ENCODE data around the gene ERN1.
A peak's percentile ranks its signal among the peaks of the same experiment; 100 is the strongest.
"Not testable (repeated sequence)": the region's sequence is repeated elsewhere in the genome, so short reads cannot be mapped to it uniquely, and the experiment has no call there.

The ERN1 gene

GRCh38 chr17:64036198-64036922 lies 93.6 kb downstream of the ERN1 start:
- WGBS, result 83% methylated on average over 14 of the region's 14 CpGs
- no peak overlapping the region for H3K27ac ChIP-seq (ENCODE audit: low read depth, low read length)
- H3K9ac ChIP-seq (ENCODE audit: low read depth, low read length), result no peak overlapping the region

GRCh38 chr17:64032081-64032480 lies 97.9 kb downstream of the ERN1 start:
- Histone ChIP-seq H3K27me3 (ENCODE audit: insufficient read depth, low read length) (0 out of 2 replicates have a peak, but pooled peaks cover under 1% of the 10 kb centered on the region), H3K4me3 (ENCODE audit: low read length) (no peak overlapping the region), H3K36me3 (ENCODE audit: insufficient read depth, low read length) (no peaks in the 10 kb centered on the region), H3K4me1 (ENCODE audit: insufficient read depth, low read length) (no peaks in the 10 kb centered on the region), H3K9me3 (ENCODE audit: insufficient read depth, low read depth, low read length) (no peaks in the 10 kb centered on the region), H3K27ac (ENCODE audit: low read depth, low read length) (no peak overlapping the region), H3K9ac (ENCODE audit: low read depth, low read length) (no peak overlapping the region)
- 88% methylated on average over 4 of the region's 4 CpGs for WGBS

More at GRCh38 chr17:64036198-64036922, 93.6 kb downstream of the ERN1 start:
- H3K27me3 ChIP-seq (ENCODE audit: insufficient read depth, low read length), result no peaks in the 10 kb centered on the region
- H3K36me3 ChIP-seq (ENCODE audit: insufficient read depth, low read length), result no peaks in the 10 kb centered on the region
- no peaks in the 10 kb centered on the region for H3K4me1 ChIP-seq (ENCODE audit: insufficient read depth, low read length)
- H3K4me3 ChIP-seq (ENCODE audit: low read length), result no peak overlapping the region
- H3K9me3 ChIP-seq (ENCODE audit: insufficient read depth, low read depth, low read length), result no peaks in the 10 kb centered on the region

- Histone ChIP-seq H3K9me3 (ENCODE audit: insufficient read depth, low read depth, low read length) (no peaks in the 10 kb centered on the region), H3K4me3 (ENCODE audit: low read length) (no peak overlapping the region), H3K27me3 (ENCODE audit: insufficient read depth, low read length) (peaks cover 7% of the 10 kb centered on the region; the same call in 1 of the 2 replicates), H3K27ac (ENCODE audit: low read depth, low read length) (no peak overlapping the region), H3K36me3 (ENCODE audit: insufficient read depth, low read length) (no peaks in the 10 kb centered on the region), H3K4me1 (ENCODE audit: insufficient read depth, low read length) (no peaks in the 10 kb centered on the region), H3K9ac (ENCODE audit: low read depth, low read length) (no peak overlapping the region)
- 39% methylated on average over 2 of the region's 3 CpGs for WGBS
Observed at GRCh38 chr17:64028874-64029464, 101.0 kb downstream of the ERN1 start.

GRCh38 chr17:64025732-64026294 lies 104.1 kb downstream of the ERN1 start:
- H3K36me3 ChIP-seq (ENCODE audit: insufficient read depth, low read length), result no peaks in the 10 kb centered on the region
- H3K27ac ChIP-seq (ENCODE audit: low read depth, low read length), result no peak overlapping the region
- peaks cover 7% of the 10 kb centered on the region; the same call in 1 of the 2 replicates for H3K27me3 ChIP-seq (ENCODE audit: insufficient read depth, low read length)
- H3K9ac ChIP-seq (ENCODE audit: low read depth, low read length), result no peak overlapping the region
- no peak overlapping the region for H3K4me3 ChIP-seq (ENCODE audit: low read length)
- no peaks in the 10 kb centered on the region for H3K4me1 ChIP-seq (ENCODE audit: insufficient read depth, low read length)
- 16% methylated on average over 21 of the region's 21 CpGs for WGBS
- H3K9me3 ChIP-seq (ENCODE audit: insufficient read depth, low read depth, low read length), result no peaks in the 10 kb centered on the region

GRCh38 chr17:64024781-64025731 lies 104.9 kb downstream of the ERN1 start:
- peaks cover 7% of the 10 kb centered on the region; the same call in 1 of the 2 replicates for H3K27me3 ChIP-seq (ENCODE audit: insufficient read depth, low read length)
- H3K9me3 ChIP-seq (ENCODE audit: insufficient read depth, low read depth, low read length), result no peaks in the 10 kb centered on the region
- H3K27ac ChIP-seq (ENCODE audit: low read depth, low read length), result no peak overlapping the region
- no peak overlapping the region for H3K9ac ChIP-seq (ENCODE audit: low read depth, low read length)
- peaks cover 4% of the 10 kb centered on the region; the same call in 1 of the 2 replicates for H3K4me1 ChIP-seq (ENCODE audit: insufficient read depth, low read length)
- no peaks in the 10 kb centered on the region for H3K36me3 ChIP-seq (ENCODE audit: insufficient read depth, low read length)
- no peak overlapping the region for H3K4me3 ChIP-seq (ENCODE audit: low read length)
- WGBS, result 81% methylated on average over 19 of the region's 19 CpGs

DNA sequence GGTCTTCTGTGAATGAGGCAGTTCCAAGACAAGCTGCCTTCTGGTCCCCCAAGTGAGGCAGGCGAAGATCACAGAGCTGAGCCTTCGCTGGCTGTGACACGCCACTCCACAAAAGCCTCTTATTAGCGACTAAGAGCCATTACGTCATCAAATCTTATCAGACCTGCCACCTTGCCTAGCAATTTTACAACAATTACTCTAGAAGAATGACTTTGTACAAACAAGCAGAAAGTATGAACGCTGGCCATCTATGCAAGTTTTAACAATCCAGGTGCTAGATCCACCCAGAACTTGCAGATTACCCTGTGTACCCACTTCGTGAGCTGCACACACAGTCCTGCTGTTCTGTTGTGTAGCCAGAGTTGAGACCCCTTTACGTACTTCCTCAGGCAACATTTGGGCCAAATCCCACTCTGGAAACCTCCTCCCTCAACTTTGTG lies 105.7 kb downstream of the ERN1 start:
- H3K9ac ChIP-seq (ENCODE audit: low read depth, low read length), result no peak overlapping the region
- no peaks in the 10 kb centered on the region for H3K9me3 ChIP-seq (ENCODE audit: insufficient read depth, low read depth, low read length)
- H3K36me3 ChIP-seq (ENCODE audit: insufficient read depth, low read length), result no peaks in the 10 kb centered on the region
- whole genome bisulfite sequencing, result 89% methylated on average over 8 of the region's 8 CpGs
- peaks cover 5% of the 10 kb centered on the region; the same call in 1 of the 2 replicates for H3K4me1 ChIP-seq (ENCODE audit: insufficient read depth, low read length)
- peaks cover 7% of the 10 kb centered on the region; the same call in 1 of the 2 replicates for H3K27me3 ChIP-seq (ENCODE audit: insufficient read depth, low read length)
- H3K27ac ChIP-seq (ENCODE audit: low read depth, low read length), result no peak overlapping the region
- no peak overlapping the region for H3K4me3 ChIP-seq (ENCODE audit: low read length)

DNA sequence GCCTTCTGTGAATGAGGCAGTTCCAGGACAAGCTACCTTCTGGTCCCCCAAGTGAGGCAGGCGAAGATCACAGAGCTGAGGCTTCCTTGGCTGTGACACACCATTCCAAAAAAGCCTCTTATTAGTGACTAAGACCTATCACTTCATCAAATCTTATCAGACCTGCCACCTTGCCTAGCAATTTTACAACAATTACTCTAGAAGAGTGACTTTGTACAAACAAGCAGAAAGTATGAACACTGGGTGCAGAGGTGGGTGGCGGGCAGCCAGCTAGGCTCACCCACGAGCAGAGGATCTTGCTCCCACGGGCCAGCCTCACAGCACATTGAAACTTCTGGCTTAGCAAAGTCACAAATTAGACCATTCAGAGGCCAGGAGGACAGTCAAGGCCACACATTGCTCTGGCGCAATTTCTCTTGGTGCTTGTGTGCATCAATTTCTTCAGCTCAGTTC lies 107.3 kb downstream of the ERN1 start:
- Histone ChIP-seq H3K36me3 (ENCODE audit: insufficient read depth, low read length) (no peaks in the 10 kb centered on the region), H3K27me3 (ENCODE audit: insufficient read depth, low read length) (peaks cover 7% of the 10 kb centered on the region; the same call in 1 of the 2 replicates), H3K4me1 (ENCODE audit: insufficient read depth, low read length) (peaks cover 5% of the 10 kb centered on the region; the same call in 1 of the 2 replicates), H3K27ac (ENCODE audit: low read depth, low read length) (no peak overlapping the region), H3K9ac (ENCODE audit: low read depth, low read length) (no peak overlapping the region), H3K9me3 (ENCODE audit: insufficient read depth, low read depth, low read length) (no peaks in the 10 kb centered on the region), H3K4me3 (ENCODE audit: low read length) (no peak overlapping the region)
- WGBS, result 91% methylated on average over 5 of the region's 5 CpGs

DNA sequence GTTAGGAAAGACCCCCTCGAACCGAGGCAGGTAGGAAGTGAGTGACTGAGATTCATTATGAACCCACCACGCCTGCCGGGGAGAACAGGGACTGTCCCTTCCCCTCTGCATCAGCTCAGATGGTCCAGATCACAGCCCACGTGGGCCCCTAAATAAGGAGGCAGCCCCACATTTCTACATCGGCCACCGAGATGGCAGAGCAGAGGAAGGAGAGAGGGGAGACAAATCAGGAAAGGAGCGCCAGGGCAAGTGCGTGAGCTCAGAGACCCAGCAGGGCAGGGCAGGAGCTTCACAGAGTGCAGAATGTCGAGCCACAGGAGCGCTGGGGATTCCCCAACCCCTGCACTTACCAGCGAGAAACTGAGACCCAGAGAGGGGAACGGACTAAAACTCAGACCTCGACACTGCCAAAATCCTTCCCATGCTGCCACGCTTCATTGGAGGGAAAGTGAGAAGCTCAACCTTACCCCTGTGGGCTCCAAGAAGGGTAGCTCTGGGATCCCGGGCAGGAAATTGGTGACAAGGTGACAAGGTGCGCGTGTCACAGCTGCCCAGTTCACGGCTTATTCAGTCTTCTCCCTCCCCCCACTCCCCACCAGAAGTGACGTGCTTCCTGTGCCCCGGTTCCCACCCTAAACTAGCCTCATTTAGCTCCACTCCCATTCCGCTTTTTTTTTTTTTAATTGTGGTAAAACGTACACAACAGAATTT lies 109.7 kb downstream of the ERN1 start, which contains the start of gene ICAM2:
Gene ICAM2 (minus strand): TSS at position 578 of the 711 bp plus-strand sequence. CDS start 13,942 bp downstream, outside the sequence.
- H3K9ac ChIP-seq (ENCODE audit: low read depth, low read length), result peak within 1 kb of the TSS; percentile 29; the same call in 1 of the 2 replicates
- peaks cover 5% of the 10 kb centered on the region; the same call in 1 of the 2 replicates for H3K4me1 ChIP-seq (ENCODE audit: insufficient read depth, low read length)
- no peaks in the 10 kb centered on the region for H3K27me3 ChIP-seq (ENCODE audit: insufficient read depth, low read length)
- peak within 1 kb of the TSS; percentile 39 for H3K4me3 ChIP-seq (ENCODE audit: low read length)
- H3K36me3 ChIP-seq (ENCODE audit: insufficient read depth, low read length), result no peaks in the 10 kb centered on the region
- no peaks in the 10 kb centered on the region for H3K9me3 ChIP-seq (ENCODE audit: insufficient read depth, low read depth, low read length)
- 48% methylated on average over 23 of the region's 23 CpGs for WGBS
- H3K27ac ChIP-seq (ENCODE audit: low read depth, low read length), result no peak within 1 kb of the TSS

DNA sequence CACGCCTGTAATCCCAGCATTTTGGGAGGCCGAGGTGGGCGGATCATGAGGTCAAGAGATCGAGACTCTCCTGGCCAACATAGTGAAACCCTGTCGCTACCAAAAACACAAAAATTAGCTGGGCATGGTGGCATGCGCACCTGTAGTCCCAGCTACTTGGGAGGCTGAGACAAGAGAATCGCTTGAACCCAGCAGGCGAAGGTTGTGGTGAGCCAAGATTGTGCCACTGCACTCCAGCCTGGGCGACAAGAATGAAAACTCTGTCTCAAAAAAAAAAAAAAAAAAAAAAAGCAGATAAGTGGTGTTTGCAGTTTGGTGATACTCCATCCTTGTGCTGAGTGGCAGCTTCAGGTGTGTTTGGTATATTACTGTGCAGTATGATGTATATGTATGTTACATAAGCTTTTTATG lies 110.4 kb downstream of the ERN1 start:
- H3K9me3 ChIP-seq (ENCODE audit: insufficient read depth, low read depth, low read length); H3K4me1 ChIP-seq (ENCODE audit: insufficient read depth, low read length); H3K9ac ChIP-seq (ENCODE audit: low read depth, low read length); H3K27me3 ChIP-seq (ENCODE audit: insufficient read depth, low read length); H3K36me3 ChIP-seq (ENCODE audit: insufficient read depth, low read length); H3K27ac ChIP-seq (ENCODE audit: low read depth, low read length); H3K4me3 ChIP-seq (ENCODE audit: low read length): not testable (repeated sequence)
- 84% methylated on average over 9 of the region's 9 CpGs for WGBS

DNA sequence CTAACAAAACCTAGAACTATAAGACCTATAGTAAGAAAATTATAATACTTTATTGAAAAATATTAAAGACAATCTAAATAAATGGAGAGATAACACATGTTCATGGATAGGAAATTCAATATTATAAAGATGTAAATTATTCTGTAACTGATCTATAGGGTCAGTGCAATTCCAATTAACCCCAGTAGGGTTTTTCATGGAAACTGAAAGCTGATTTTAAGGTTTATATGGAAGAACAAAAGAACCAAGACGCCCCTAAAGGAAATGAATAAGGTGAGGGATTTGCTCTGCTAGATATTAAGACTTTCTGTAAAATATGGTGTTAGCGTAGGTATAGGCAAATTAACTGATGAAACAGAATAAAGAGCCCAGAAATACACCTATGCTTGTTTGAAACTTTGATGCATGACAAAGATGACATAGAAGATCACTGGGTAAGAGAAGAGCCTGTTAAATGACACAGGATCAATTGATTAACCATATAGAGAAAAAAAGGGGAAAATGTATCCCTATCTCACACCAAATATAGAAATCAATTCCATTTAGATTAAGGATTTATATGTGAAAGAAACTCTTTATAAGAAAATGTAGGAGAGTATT lies 112.5 kb downstream of the ERN1 start:
- Histone ChIP-seq H3K27ac (ENCODE audit: low read depth, low read length) (no peak overlapping the region), H3K4me1 (ENCODE audit: insufficient read depth, low read length) (peaks cover 5% of the 10 kb centered on the region; the same call in 1 of the 2 replicates)
- WGBS, result 87% methylated on average over 2 of the region's 2 CpGs

More for the DNA sequence above, 112.5 kb downstream of the ERN1 start:
- Histone ChIP-seq H3K4me3 (ENCODE audit: low read length) (no peak overlapping the region), H3K9me3 (ENCODE audit: insufficient read depth, low read depth, low read length) (no peaks in the 10 kb centered on the region), H3K9ac (ENCODE audit: low read depth, low read length) (no peak overlapping the region), H3K27me3 (ENCODE audit: insufficient read depth, low read length) (no peaks in the 10 kb centered on the region), H3K36me3 (ENCODE audit: insufficient read depth, low read length) (no peaks in the 10 kb centered on the region)
